Measurements from ENCODE around the gene TGIF2.

GRCh38 chr20:36532822-36533221 lies 40.6 kb upstream of the TGIF2 start:
- no peak for TF ChIP-seq SAP130 (CRISPR knock-in tag; IDR thresholded peaks at IDR 0.05; ENCODE audit: low read depth)
- no peak for TF ChIP-seq RARG (CRISPR knock-in tag; IDR thresholded peaks at IDR 0.05; ENCODE audit: low read depth)
- no peak for TF ChIP-seq ZNF354B (CRISPR knock-in tag; IDR thresholded peaks at IDR 0.05)
- no peak for TF ChIP-seq REST (IDR thresholded peaks at IDR 0.05; ENCODE audit: borderline replicate concordance in 1 of 2, low read depth in 1 of 2, low read length in 2 of 2)
- TF ChIP-seq CTCF (CRISPR knock-in tag; IDR thresholded peaks at IDR 0.05), result no peak
- no peak for TF ChIP-seq ZFP82 (CRISPR knock-in tag; IDR thresholded peaks at IDR 0.05; ENCODE audit: borderline replicate concordance)
- TF ChIP-seq, protein P1, sequence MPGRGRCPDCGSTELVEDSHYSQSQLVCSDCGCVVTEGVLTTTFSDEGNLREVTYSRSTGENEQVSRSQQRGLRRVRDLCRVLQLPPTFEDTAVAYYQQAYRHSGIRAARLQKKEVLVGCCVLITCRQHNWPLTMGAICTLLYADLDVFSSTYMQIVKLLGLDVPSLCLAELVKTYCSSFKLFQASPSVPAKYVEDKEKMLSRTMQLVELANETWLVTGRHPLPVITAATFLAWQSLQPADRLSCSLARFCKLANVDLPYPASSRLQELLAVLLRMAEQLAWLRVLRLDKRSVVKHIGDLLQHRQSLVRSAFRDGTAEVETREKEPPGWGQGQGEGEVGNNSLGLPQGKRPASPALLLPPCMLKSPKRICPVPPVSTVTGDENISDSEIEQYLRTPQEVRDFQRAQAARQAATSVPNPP (CRISPR knock-in tag; IDR thresholded peaks at IDR 0.05), result no peak
- no peak for TF ChIP-seq ZMAT3 (CRISPR knock-in tag; conservative IDR thresholded peaks at IDR 0.05)
